GM21737 (cell line): ENCODE results near the gene CHRNA9.
"Not testable (repeated sequence)": the region's sequence is repeated elsewhere in the genome, so short reads cannot be mapped to it uniquely, and the experiment has no call there.

Experiments
- ATAC-seq: cut with Tn5 transposase; IDR thresholded peaks from one replicate; pipeline ENCODE4 v1.9.1; 2021; ENCODE audit warnings: mild to moderate bottlenecking, moderate library complexity; ENCODE audit not compliant: unreplicated experiment

Gene CHRNA9

DNA sequence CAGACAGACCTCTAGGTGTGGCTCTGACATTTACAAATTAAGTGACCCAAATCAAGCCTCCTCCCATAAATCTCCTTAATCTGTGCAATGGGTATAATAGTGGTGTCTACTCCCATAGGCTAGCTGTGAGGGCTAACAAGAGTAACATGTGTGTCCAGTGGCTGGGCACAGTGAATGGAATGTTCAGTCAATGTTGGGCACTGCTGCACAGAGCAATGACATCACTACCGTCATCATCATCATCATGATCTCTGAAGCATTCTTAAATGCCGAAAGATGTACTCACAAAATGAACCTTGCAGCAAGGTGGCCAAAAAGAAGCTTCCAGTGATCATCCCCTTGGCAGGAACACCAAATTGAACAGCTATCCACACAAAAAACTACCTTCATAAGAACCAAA, 43.5 kb downstream of the CHRNA9 start:
- no peak for ATAC-seq

DNA sequence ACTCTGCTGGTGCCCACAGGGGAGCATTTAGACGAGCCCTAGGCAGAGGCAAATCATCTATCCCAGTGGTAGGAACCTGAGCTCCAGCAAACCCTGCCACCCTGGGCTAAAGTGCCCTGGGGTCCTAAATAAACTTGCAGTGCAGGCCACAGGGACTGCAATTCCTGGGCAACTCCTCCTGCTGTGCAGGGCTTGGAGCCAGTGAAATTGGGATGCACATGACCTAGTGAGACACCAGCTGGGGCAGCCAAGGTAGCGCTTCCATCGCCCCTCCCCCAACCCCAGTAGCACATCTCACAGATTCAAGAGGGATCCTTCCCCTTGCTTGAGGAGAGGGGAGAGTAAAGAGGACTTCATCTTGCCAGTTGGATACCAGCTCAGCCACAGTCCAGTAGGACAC, 44.1 kb downstream of the CHRNA9 start:
- ATAC-seq, result no peak

DNA sequence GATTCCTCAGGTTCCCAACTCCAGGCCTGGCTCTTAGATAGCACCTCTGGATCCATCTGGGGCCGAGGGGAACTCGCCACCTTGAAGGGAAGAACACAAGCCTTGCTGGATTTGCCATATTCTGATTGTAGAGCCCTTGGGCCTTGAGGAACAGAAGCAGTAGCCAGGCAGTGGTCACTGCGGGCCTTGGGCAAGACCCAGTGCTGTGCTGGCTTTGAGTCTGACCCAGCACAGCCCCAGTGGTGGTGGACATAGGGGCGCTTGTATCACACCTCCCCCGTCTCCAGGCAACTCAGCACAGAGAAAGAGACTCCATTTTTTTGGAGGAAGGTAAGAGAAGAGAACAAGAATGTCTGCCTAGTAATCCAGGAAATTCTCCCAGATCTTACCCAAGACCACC, 45.5 kb downstream of the CHRNA9 start:
- no peak for ATAC-seq

DNA sequence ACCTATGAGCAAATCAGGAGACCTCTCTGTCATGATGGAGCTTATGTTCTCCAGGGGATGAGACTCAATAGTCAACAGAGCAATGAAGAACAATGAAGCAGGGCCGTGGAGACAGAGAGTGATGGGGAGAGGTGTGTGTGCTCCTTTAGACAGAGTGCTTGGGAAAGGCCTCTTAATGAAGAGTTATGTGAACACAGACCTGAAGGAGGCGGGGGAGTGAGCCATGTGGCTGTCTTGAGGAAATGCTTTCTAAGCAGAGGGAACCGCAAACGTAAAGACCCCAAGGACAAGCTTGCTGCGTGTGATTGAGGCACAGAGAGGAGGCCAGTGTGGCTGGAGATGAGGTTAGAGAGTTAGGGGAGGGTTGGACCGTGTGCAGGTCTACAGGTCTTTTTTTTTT, 53.1 kb downstream of the CHRNA9 start:
- ATAC-seq, result no peak

DNA sequence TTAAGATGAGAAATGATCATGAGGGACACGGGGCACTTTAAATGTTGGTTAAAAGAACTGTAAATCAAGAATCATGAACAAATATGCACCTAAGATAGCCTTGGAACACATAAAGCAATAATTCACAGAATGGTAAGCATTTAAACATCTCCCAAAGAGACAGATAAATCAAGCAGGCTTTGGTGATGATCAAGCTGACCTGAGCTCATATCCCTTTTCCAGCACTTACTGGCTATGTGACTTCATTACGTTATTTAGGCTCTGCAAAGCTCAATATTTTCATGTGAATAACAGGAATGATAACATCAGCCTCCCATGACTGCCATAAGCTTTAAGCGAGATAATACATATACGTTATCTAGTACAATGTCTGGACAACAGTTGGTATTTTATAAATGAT, 54.9 kb downstream of the CHRNA9 start:
- no peak for ATAC-seq

DNA sequence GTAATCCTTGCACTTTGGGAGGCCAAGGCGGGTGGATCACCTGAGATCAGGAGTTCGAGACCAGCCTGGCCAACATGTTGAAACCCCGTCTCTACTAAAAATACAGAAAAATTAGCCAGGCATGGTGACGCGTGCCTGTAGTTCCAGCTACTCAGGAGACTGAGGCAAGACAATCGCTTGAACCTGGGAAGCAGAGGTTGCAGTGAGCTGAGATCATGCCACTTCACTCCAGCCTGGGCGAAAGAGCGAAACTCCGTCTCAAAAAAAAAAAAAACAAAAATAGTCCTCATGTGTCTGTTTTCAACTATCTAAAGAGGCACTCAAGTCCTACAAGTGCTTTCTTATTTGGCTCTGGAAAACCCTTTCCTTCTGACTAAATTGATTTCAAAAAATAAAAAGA, 57.1 kb downstream of the CHRNA9 start:
- not testable (repeated sequence) for ATAC-seq

DNA sequence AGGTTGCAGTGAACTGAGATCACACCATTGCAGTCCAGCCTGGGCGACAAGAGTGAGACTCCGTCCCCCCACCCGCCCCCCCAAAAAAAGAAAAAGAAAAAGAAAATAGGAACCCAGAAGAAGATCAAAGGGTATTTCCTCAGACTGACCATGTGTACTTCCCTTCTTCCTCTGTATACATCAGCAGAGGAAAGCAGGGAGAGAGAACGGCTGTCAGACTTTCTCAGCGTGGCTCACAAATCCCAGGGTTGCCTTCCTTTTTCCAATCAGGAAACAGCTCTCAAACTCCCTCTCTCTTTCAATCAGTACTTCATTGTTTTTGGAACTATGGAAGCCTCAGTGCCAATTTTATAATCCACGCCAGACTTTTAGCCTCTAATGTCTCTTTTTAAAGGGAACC, 59.1 kb downstream of the CHRNA9 start:
- no peak for ATAC-seq

DNA sequence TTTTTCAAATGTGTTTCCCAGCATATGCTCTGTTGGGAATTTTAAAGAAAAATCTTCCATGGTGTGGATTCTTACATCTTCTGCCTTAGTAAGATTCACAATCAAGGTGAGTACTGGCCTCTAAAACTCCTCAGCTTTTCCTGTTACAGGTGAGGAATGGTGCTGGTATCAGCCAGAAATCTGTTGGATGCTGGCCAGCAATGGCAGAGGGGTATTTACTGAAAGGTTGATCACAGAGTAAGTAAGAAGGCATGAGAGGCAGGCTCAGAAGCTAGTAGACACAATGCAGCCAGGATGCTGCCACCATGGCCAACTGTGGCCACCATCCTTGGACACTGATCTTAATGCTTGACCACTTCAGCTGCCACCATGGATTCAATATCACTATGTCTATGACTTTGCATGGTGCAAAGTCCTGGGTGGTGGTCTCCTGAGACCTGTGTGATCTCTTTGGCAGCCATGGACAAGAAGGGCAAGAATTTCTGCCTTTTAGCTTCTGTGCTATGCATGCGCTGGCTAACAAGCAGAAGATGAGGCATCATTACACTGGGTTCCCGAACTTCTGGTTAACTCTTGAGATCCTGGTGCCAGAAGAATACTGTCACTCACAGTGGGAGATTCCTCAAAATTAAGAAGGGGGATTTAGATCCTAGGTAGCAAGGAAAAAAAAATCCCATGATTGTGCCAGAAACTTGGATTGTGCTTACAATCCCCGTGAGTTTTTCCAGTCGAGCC, 60.2 kb downstream of the CHRNA9 start:
- no peak for ATAC-seq

DNA sequence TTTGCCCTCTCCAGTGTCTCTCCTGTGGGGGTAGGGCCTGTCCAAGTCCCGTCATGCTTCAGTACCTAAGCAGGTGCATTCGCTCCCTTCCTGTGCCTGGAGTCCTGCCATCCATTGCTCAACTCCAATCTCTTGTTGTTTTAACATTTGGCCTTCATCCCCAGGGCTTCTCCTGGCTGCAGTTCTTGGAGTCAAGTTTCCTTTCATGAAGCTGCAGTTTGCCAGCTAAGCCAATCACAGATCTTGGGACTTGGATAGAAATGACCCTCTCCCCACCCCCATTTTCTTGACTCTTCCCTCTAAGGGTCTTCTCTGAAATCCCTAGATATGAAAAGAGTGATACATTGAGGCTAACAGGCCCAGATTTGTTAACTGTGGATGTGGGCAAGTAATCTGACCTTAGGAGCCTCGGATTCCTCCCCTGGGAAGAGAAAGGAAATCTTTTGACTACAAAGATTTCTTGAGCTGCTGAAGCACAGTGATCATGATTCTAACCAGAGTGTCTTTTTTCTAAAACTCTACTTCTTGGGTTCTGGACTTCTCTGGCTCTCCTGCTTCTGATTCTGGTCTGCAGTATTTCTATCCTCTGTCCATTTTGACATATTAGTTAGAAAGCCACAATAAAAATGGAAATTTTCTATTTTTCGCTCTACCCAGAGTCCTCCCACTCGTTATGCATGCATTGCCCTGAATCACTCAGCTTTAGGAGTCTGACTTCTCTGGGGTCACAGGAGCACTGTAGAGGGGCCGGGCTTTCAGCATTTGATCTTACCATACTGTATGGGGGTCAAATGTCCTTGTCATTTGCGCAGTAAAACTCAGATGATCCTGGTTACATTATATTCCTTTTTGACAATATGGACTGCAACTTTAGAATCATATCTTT, 61.0 kb downstream of the CHRNA9 start:
- no peak for ATAC-seq

DNA sequence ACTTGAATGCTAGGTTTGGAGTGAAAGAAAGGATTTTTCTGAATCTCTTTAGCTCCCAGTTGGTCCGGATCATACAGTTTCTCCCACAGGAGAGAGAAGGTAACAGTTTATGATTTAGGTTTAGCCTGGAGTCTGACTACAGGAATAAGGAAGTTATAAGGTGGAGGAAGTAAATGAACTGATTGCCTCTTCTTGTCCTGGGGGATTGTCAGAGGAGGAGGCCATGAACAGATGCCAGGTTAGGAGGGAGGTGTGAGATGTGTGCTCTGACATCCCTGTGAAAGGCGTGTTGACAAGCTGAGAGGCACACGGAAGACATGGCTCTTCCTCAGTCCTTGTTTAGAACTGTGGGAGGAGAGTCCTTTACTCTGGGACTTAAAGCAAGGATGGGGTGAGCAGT, 64.4 kb downstream of the CHRNA9 start:
- ATAC-seq, result no peak

DNA sequence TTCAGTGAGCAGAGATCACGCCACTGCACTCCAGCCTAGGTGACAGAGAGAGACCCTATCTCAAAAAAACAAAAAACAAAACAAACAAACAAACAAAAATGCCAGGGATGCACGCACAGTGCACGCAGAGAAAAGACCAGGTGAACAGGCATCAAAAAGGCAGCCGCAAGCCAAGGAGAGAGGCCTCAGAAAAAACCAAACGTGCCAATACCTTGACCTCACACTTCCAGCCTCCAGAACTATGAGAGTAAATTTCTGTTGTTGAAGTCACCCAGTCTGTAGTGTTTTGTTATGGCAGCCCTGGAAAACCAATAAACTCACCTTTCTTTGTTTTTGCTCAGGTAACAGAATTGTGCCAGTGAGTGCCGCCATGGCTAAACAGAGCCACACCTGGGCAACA, 66.0 kb downstream of the CHRNA9 start:
- no peak for ATAC-seq

DNA sequence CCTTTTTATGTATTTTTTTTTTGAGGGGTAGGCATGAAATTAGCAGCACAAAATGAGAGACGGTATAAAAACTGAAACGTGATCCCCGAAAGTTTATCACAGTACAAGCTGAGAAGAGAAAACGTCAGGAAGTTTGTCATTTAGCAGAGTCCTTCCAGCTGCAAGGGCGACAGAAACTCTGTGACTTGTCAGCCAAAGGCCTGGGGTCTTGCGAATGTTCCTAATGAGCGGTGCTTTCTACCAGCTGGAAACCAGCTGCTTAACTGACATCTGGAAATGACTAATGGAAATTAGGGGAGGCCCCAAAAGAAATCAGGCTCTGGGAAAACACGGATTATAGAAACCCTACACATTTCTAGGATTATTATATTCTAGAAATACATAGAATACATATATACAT, 66.5 kb downstream of the CHRNA9 start:
- ATAC-seq, result no peak

DNA sequence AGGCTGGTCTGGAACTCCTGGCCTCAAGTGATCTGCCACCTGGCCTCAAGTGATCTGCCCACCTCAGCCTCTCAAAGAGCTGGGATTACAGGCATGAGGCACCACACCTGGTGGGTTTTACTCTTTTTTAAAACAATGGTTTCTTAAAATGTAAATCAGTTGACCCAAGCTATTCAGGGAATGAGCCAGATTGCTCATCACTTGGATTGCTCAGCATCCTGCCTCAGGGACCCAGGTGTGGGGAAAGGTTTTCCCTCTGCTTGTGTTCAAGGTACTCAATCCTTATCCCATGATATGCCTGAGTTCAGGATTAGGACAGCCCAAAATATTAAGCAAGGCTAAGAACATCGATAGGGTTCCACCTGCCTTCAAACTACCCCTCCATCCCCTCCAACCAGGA, 67.4 kb downstream of the CHRNA9 start:
- no peak for ATAC-seq

DNA sequence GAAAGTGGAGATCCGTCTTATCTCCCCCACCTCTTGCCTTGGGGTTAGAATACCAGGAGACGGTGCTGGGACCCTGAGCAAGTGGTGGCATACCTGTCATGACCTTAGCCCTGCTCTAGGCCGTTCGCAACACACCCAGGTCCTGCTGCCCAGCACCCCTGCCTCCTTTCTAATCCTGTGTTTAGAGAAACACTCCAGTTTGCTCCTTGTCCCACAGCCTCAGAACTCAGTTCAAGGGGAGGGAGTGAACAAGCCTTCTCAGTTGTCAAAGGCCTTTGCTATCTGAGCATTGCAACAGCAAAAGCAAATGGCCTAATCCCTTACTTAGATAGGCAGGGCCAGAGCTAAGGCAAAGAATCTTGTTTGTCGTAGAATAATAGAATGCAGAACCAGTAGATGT, 67.9 kb downstream of the CHRNA9 start:
- no peak for ATAC-seq
